ENCODE data around the gene SLC6A4.
"Not testable (repeated sequence)": the region's sequence is repeated elsewhere in the genome, so short reads cannot be mapped to it uniquely, and the experiment has no call there.

The SLC6A4 gene

GRCh38 chr17:30234296-30234695 lies 1.2 kb downstream of the SLC6A4 start:
- peaks cover 97% of the 10 kb centered on the region for H3K27me3 Mint-ChIP-seq (ENCODE audit: low read depth, poor library complexity)
- no peak for DNase-seq
- H3K4me1 Mint-ChIP-seq: peaks cover 47% of the 10 kb centered on the region
- peaks cover 6% of the 10 kb centered on the region for H3K9me3 Mint-ChIP-seq
- no peak overlapping the region for H3K4me3 Mint-ChIP-seq
- no peak overlapping the region for H3K27ac Mint-ChIP-seq
- no peak for TF ChIP-seq CTCF (IDR thresholded peaks at IDR 0.05)
- H3K36me3 Mint-ChIP-seq (ENCODE audit: low read depth): no peaks in the 10 kb centered on the region

DNA sequence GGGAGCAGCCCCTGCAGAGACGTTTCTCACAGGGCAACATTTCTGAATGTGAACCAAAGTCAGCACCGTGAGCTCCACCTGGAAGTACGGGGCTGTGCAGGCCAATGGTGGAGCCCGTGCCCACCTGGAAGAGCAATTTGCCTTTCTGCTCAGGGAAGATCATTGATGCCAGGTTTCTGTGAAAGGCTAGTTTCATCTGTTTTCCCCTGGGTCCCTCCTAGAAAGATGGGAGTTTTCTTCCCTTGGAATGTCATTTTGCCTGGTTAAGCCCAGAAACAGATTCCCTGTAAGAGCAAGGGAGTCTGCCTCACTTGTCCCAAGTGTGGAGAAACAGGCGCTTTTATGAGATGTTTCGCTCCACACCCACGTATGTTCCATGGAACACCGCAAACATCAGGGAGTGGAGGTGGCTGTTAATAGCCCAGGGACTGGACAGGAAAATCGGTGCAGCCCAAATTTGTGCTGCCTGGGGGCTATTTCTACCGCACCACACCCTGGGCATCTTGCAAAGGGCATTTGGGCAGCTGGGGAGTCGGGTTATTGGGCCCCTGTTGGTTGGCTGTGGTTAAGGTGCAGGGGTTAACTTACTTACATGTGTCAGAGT lies 2.6 kb downstream of the SLC6A4 start:
- no peak for DNase-seq
- peaks cover 44% of the 10 kb centered on the region for H3K4me1 Mint-ChIP-seq
- peaks cover 97% of the 10 kb centered on the region for H3K27me3 Mint-ChIP-seq (ENCODE audit: low read depth, poor library complexity)
- no peaks in the 10 kb centered on the region for H3K36me3 Mint-ChIP-seq (ENCODE audit: low read depth)
- peaks cover 5% of the 10 kb centered on the region for H3K9me3 Mint-ChIP-seq
- H3K4me3 Mint-ChIP-seq: peak overlapping the region; percentile 30
- no peak for TF ChIP-seq CTCF (IDR thresholded peaks at IDR 0.05)
- no peak overlapping the region for H3K27ac Mint-ChIP-seq

- DNase-seq: no peak
- H3K4me1 Mint-ChIP-seq: peaks cover 39% of the 10 kb centered on the region
- TF ChIP-seq CTCF (IDR thresholded peaks at IDR 0.05): no peak
- H3K36me3 Mint-ChIP-seq (ENCODE audit: low read depth): no peaks in the 10 kb centered on the region
- H3K4me3 Mint-ChIP-seq: peak overlapping the region; percentile 30
- H3K27me3 Mint-ChIP-seq (ENCODE audit: low read depth, poor library complexity): peaks cover 90% of the 10 kb centered on the region
- H3K27ac Mint-ChIP-seq: no peak overlapping the region
- peaks cover 5% of the 10 kb centered on the region for H3K9me3 Mint-ChIP-seq
Observed at GRCh38 chr17:30232015-30232823, 3.3 kb downstream of the SLC6A4 start.

DNA sequence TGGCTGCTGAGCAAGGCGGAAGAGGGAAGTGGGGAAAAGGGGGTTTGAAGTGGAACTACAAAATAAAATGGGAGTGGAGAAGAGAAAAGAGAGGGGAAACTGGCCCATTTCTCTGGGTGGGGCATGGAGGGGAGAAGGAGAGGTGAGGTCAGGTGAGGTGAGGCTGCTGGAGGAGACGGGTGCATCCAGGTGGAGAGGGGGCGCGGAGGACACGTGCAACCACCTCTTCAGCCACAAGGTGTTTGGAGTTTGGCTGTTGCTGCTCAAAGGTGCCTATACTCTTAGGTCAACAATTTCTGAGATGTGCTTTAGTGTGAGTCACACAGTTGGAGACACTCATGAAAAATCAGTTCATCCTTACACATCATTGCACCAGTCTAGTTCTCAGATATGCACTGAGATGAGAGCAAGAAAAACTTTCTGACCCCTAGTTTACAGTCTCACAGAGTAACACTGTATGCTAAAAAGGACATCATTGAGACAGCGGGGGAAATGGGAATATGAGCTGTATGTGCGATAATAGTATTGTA lies 4.8 kb downstream of the SLC6A4 start:
- peaks cover 5% of the 10 kb centered on the region for H3K9me3 Mint-ChIP-seq
- no peak for DNase-seq
- H3K27ac Mint-ChIP-seq: no peak overlapping the region
- H3K36me3 Mint-ChIP-seq (ENCODE audit: low read depth): no peaks in the 10 kb centered on the region
- peaks cover 74% of the 10 kb centered on the region for H3K27me3 Mint-ChIP-seq (ENCODE audit: low read depth, poor library complexity)
- H3K4me1 Mint-ChIP-seq: peaks cover 45% of the 10 kb centered on the region
- H3K4me3 Mint-ChIP-seq: no peak overlapping the region
- no peak for TF ChIP-seq CTCF (IDR thresholded peaks at IDR 0.05)

DNA sequence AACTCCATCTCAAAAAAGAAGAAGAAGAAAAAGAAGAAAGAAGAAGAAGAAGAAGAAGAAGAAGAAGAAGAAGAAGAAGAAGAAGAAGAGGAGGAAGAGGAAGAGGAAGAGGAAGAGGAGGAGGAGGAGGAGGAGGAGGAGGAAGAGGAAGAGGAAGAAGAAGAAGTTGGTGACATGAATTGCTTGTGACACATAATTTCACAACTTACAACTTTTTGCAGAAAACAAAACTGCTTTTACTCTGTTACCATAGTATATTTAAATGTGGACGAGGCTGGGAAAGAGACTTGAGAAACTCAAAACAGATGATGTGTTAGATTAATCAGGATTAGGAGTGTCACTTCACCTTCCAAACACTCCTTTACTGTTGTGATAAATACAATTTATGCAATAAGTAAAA lies 5.5 kb downstream of the SLC6A4 start:
- not testable (repeated sequence) for H3K4me3 Mint-ChIP-seq; DNase-seq; H3K36me3 Mint-ChIP-seq (ENCODE audit: low read depth); H3K9me3 Mint-ChIP-seq; H3K27ac Mint-ChIP-seq
- Mint-ChIP-seq H3K27me3 (ENCODE audit: low read depth, poor library complexity) (peaks cover 68% of the 10 kb centered on the region), H3K4me1 (peaks cover 49% of the 10 kb centered on the region)

DNA sequence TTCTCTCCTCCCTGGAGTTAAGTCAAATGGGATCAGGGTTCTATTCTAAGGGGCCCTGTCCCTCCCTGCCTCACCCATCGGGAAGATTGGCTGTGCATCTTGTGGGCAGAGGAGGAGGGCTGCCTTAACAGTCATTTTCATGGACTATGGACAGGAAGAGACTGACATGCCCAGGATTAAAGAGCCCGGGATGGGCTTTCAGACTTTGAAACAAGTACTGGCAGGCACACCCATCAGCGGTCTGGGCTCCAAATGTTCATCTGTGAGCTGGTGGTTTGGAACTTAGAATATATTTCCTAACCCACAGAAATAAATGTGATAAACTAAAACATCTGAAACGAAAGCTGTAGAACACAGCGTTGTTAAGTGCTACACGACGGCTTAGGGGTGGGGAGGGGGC lies 6.5 kb downstream of the SLC6A4 start:
- Mint-ChIP-seq H3K27me3 (ENCODE audit: low read depth, poor library complexity) (peaks cover 58% of the 10 kb centered on the region), H3K27ac (no peak overlapping the region), H3K36me3 (ENCODE audit: low read depth) (no peaks in the 10 kb centered on the region), H3K4me1 (peaks cover 53% of the 10 kb centered on the region), H3K4me3 (no peak overlapping the region), H3K9me3 (no peaks in the 10 kb centered on the region)
- TF ChIP-seq CTCF (IDR thresholded peaks at IDR 0.05): no peak
- no peak for DNase-seq
